Stimulated activated CD8-positive, alpha-beta memory T cell treated with anti-CD3 and anti-CD28 coated beads, Interleukin-4, amount 100 ng/mL, for 1 hour (primary cell): ENCODE data around the gene SNHG17.
"Not testable (repeated sequence)": the region's sequence is repeated elsewhere in the genome, so short reads cannot be mapped to it uniquely, and the experiment has no call there.

Source experiments
- DNase-seq, 2 donors: peaks; one replicate each; pipeline ENCODE4 v3.0.0-alpha.2; 2020; ENCODE audit warnings: low read depth in 2 of 2, low spot score in 1 of 2

The SNHG17 gene

GRCh38 chr20:38421915-38422314, 13.2 kb downstream of the SNHG17 start:
- DNase-seq: no peak

- DNase-seq: no peak
Measured at GRCh38 chr20:38420388-38421085, 14.6 kb downstream of the SNHG17 start.

- no peak for DNase-seq
Measured at GRCh38 chr20:38418509-38419204, 16.5 kb downstream of the SNHG17 start.

GRCh38 chr20:38414769-38415450, 20.2 kb downstream of the SNHG17 start:
- no peak for DNase-seq

- no peak for DNase-seq
Measured at GRCh38 chr20:38412877-38413577, 22.1 kb downstream of the SNHG17 start.

- not testable (repeated sequence) for DNase-seq
Measured at GRCh38 chr20:38407822-38408221, 27.3 kb downstream of the SNHG17 start.

- DNase-seq: no peak
Measured at GRCh38 chr20:38407321-38407720, 27.8 kb downstream of the SNHG17 start.

- DNase-seq: no peak
Measured at GRCh38 chr20:38406476-38406875, 28.7 kb downstream of the SNHG17 start.

GRCh38 chr20:38405132-38405531, 30.0 kb downstream of the SNHG17 start:
- DNase-seq: no peak

GRCh38 chr20:38404016-38404415, 31.1 kb downstream of the SNHG17 start:
- DNase-seq: no peak

GRCh38 chr20:38402816-38403215, 32.3 kb downstream of the SNHG17 start:
- no peak for DNase-seq

- DNase-seq: no peak
Measured at GRCh38 chr20:38402089-38402488, 33.0 kb downstream of the SNHG17 start.

- DNase-seq: not testable (repeated sequence)
Measured at GRCh38 chr20:38395751-38396395, 39.3 kb downstream of the SNHG17 start.

- DNase-seq: no peak
Measured at GRCh38 chr20:38395165-38395564, 40.0 kb downstream of the SNHG17 start.

GRCh38 chr20:38393259-38393658, 41.9 kb downstream of the SNHG17 start:
- DNase-seq: no peak

GRCh38 chr20:38392356-38392755, 42.8 kb downstream of the SNHG17 start:
- no peak for DNase-seq

- no peak for DNase-seq
Measured at GRCh38 chr20:38387953-38388352, 47.2 kb downstream of the SNHG17 start.

GRCh38 chr20:38386851-38387250, 48.3 kb downstream of the SNHG17 start:
- no peak for DNase-seq

- DNase-seq: no peak
Measured at GRCh38 chr20:38386004-38386403, 49.1 kb downstream of the SNHG17 start.

GRCh38 chr20:38383147-38383546, 52.0 kb downstream of the SNHG17 start:
- DNase-seq: no peak

GRCh38 chr20:38377838-38378237, 57.3 kb downstream of the SNHG17 start:
- not testable (repeated sequence) for DNase-seq
